ENCODE results near the gene PRICKLE3. TPM values are rescaled to one million over a fixed set of nuclear protein-coding genes. Genes with fewer than 3 reads are reported as not detected.

Gene PRICKLE3
- total RNA-seq, 4 donors from 2014 or later = 14.5 to 40.0 (median 33.2) TPM

DNA sequence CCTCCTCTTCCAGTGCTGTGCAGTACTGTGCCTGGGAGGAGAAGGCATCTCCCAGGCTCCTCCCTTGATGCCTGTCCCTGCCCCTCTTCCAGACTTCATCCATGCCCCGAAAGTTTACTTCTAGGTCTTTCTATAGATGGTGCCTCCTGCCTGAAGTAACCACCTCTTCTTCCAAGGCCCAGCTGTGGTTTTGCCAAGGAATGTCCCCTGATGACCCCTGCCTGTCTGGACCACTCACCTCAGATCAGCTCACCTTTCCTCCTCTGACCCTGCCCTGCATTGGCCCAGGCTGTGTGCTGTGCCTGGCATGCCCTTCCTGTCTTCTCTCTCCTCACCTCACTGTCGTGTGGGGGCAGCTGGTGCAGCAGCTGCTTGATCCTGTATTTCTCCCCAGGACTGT is 6.8 kb downstream of the PRICKLE3 start:
- Histone ChIP-seq H3K4me1 (peaks cover 0 to 20% (median 10%) of the 10 kb centered on the region in 4 donors), H3K9me3 (no peaks in the 10 kb centered on the region), H3K27me3 (no peaks in the 10 kb centered on the region), H3K27ac (no peak overlapping the region), H3K36me3 (peaks cover 0 to 4% (median 0%) of the 10 kb centered on the region in 4 donors), H3K4me3 (no peak overlapping the region)
- 78% methylated on average over 2 of the region's 2 CpGs; no CpG with 5 or more reads in 1 of the 2 donors for WGBS, 2 donors (ENCODE audit: low coverage in 1 of 2)
- TF ChIP-seq POLR2A (IDR thresholded peaks at IDR 0.05) (no peak), POLR2AphosphoS5 (IDR thresholded peaks at IDR 0.05) (no peak), EP300 (IDR thresholded peaks at IDR 0.05; ENCODE audit: low read depth) (no peak)
- TF ChIP-seq, protein P1, sequence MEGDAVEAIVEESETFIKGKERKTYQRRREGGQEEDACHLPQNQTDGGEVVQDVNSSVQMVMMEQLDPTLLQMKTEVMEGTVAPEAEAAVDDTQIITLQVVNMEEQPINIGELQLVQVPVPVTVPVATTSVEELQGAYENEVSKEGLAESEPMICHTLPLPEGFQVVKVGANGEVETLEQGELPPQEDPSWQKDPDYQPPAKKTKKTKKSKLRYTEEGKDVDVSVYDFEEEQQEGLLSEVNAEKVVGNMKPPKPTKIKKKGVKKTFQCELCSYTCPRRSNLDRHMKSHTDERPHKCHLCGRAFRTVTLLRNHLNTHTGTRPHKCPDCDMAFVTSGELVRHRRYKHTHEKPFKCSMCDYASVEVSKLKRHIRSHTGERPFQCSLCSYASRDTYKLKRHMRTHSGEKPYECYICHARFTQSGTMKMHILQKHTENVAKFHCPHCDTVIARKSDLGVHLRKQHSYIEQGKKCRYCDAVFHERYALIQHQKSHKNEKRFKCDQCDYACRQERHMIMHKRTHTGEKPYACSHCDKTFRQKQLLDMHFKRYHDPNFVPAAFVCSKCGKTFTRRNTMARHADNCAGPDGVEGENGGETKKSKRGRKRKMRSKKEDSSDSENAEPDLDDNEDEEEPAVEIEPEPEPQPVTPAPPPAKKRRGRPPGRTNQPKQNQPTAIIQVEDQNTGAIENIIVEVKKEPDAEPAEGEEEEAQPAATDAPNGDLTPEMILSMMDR (IDR thresholded peaks at IDR 0.05) = no peak
- intact Hi-C loops (cut with DNase I; ENCODE audit: low total_unique reads) (no loop called here), in situ Hi-C loops (cut with MboI; ENCODE audit: low pct_ligation_motif_present in 1 of 4, low pct_unique_long_range_greater_than_20kb in 1 of 4, low sequenced_read_pairs in 3 of 4) (no loop called here)
- DNase-seq = no peak

DNA sequence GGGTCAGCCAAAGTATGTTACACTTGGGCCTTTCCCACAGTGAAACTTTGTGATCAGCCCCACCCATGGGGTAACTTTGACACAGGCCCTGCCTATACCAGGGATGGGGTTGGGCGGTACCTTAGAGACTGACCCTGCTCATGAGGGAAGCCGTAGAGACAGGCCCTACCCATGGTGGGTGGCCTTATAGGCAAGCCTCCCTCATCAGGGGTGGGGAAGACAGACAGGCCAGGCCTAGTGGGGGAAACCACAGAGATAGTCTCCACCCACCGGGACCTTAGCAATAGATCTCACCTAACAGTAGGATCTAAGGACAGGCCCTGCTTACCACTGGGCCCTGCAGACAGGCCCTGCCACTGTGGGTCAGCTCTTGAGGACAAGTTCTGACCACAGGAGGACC is 7.6 kb downstream of the PRICKLE3 start:
- no peaks in the 10 kb centered on the region for H3K27me3 ChIP-seq
- peaks cover 0 to 4% (median 0%) of the 10 kb centered on the region in 4 donors for H3K36me3 ChIP-seq
- 89% methylated on average over 3 of the region's 3 CpGs; no CpG with 5 or more reads in 1 of the 2 donors for WGBS, 2 donors (ENCODE audit: low coverage in 1 of 2)
- H3K27ac ChIP-seq = no peak overlapping the region
- H3K9me3 ChIP-seq = no peaks in the 10 kb centered on the region
- DNase-seq = no peak
- no peak overlapping the region for H3K4me3 ChIP-seq
- in situ Hi-C loops (cut with MboI; ENCODE audit: low pct_ligation_motif_present in 1 of 4, low pct_unique_long_range_greater_than_20kb in 1 of 4, low sequenced_read_pairs in 3 of 4) (no loop called here), intact Hi-C loops (cut with DNase I; ENCODE audit: low total_unique reads) (no loop called here)
- peaks cover 0 to 15% (median 7%) of the 10 kb centered on the region in 4 donors for H3K4me1 ChIP-seq
- TF ChIP-seq, protein P1 (IDR thresholded peaks at IDR 0.05) = no peak
- no peak for TF ChIP-seq POLR2AphosphoS5 (IDR thresholded peaks at IDR 0.05)
- TF ChIP-seq EP300 (IDR thresholded peaks at IDR 0.05; ENCODE audit: low read depth) = no peak
- no peak for TF ChIP-seq POLR2A (IDR thresholded peaks at IDR 0.05)

DNA sequence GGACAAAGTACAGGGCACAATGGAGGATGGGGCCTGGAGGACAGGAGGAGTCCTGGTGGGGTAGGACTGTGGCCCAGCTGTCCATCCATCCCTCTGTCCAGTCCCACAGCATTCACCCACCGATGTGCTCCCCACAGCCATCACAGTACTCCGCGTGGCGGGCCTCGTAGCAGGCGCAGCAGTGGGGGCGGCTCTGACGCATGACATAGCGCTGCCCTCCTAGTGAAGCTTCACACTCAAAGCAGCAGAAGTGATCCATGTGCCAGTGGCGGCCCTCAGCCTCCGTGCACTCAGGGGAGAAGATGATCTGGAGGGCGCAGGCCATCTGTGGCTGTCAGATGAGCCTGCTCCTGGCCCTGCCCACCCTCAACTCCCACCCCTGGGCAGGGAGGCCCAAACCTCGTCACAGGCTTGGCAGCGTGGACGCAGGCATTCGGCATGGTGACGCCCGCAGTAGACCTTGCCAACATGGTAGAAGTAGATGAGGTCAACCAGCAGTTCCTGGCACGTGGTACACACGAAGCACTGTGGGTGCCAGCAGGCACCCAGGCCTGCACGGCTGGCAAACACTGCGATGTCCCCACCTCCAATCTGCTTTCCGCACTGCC is 8.2 kb downstream of the PRICKLE3 start:
- Histone ChIP-seq H3K9me3 (no peaks in the 10 kb centered on the region), H3K27me3 (no peaks in the 10 kb centered on the region), H3K27ac (peak overlapping the region; percentile 69 to 80 (median 78)), H3K4me1 (peaks cover 4 to 19% (median 9%) of the 10 kb centered on the region in 4 donors), H3K36me3 (peaks cover 0 to under 1% (median 0%) of the 10 kb centered on the region in 4 donors), H3K4me3 (no peak overlapping the region)
- in situ Hi-C loops (cut with MboI; ENCODE audit: low pct_ligation_motif_present in 1 of 4, low pct_unique_long_range_greater_than_20kb in 1 of 4, low sequenced_read_pairs in 3 of 4) (no loop called here), intact Hi-C loops (cut with DNase I; ENCODE audit: low total_unique reads) (no loop called here)
- DNase-seq = no peak
- 92% methylated on average over 19 of the region's 23 CpGs; no CpG with 5 or more reads in 1 of the 2 donors for WGBS, 2 donors (ENCODE audit: low coverage in 1 of 2)
- TF ChIP-seq POLR2A (IDR thresholded peaks at IDR 0.05) (no peak), POLR2AphosphoS5 (IDR thresholded peaks at IDR 0.05) (no peak), EP300 (IDR thresholded peaks at IDR 0.05; ENCODE audit: low read depth) (no peak)
- TF ChIP-seq, protein P1 (IDR thresholded peaks at IDR 0.05) = no peak

DNA sequence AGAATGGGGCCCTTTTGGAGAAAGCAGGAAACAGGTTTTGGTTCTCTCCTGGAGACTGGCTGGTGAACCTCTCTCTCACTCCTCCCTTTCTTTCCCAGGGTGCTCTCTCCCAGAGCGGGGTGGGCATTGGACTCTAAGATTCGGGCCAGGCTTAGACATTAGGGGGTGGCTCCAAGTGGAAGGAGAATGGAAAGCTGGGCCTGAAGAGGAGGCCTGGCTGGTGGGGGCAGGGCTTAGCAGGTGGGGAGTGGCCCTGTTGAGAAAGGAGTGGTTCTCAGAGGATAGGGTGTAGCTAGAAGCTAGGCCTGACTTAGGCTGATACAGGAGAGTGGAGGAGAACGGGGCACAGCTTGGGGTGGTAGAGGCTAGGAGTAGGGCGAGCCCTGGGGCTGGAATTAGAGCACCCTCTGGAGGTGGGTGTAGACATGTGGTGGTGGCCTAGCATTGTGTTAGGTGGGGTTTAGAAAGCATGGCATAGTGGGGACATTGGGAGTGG is 8.8 kb downstream of the PRICKLE3 start:
- DNase-seq = no peak
- Histone ChIP-seq H3K27ac (peak overlapping the region; percentile 69 to 80 (median 78)), H3K36me3 (no peaks in the 10 kb centered on the region), H3K27me3 (no peaks in the 10 kb centered on the region), H3K9me3 (no peaks in the 10 kb centered on the region), H3K4me3 (no peak overlapping the region), H3K4me1 (peaks cover 4 to 22% (median 10%) of the 10 kb centered on the region in 4 donors)
- 78% methylated on average over 4 of the region's 4 CpGs; no CpG with 5 or more reads in 1 of the 2 donors for WGBS, 2 donors (ENCODE audit: low coverage in 1 of 2)
- intact Hi-C loops (cut with DNase I; ENCODE audit: low total_unique reads) (no loop called here), in situ Hi-C loops (cut with MboI; ENCODE audit: low pct_ligation_motif_present in 1 of 4, low pct_unique_long_range_greater_than_20kb in 1 of 4, low sequenced_read_pairs in 3 of 4) (no loop called here)
- TF ChIP-seq POLR2A (IDR thresholded peaks at IDR 0.05) (no peak), POLR2AphosphoS5 (IDR thresholded peaks at IDR 0.05) (no peak), EP300 (IDR thresholded peaks at IDR 0.05; ENCODE audit: low read depth) (no peak)
- TF ChIP-seq, protein P1 (IDR thresholded peaks at IDR 0.05) = no peak
